ENCODE results near the gene ATF4. TPM values are rescaled to one million over a fixed set of nuclear protein-coding genes. Genes with fewer than 3 reads are reported as not detected.

ATF4 gene
- total and polyA plus RNA-seq, 2 of the 8 experiments (the other 6 are each of a cell fraction or from before 2014, with no cell fraction given) = 553 to 704 TPM

GRCh38 chr22:39545386-39546365, 25.3 kb downstream of the ATF4 start:
- H2BK12ac ChIP-seq (ENCODE audit: low read depth, low read length) = no peak overlapping the region
- no peak overlapping the region for H3K9ac ChIP-seq (replicated peaks in 1 of 4; ENCODE audit: extremely low read depth in 1 of 4, low read depth in 3 of 4, low read length in 3 of 4)
- no peak overlapping the region for H3K14ac ChIP-seq (ENCODE audit: insufficient read length)
- no peak overlapping the region for H3K4me3 ChIP-seq (ENCODE audit: extremely low read depth in 1 of 4, insufficient read depth in 2 of 4, low read depth in 3 of 4, low read length in 4 of 4)
- no peak overlapping the region for H4K5ac ChIP-seq (ENCODE audit: insufficient read length, low read depth, low read length)
- H3K36me3 ChIP-seq (ENCODE audit: control insufficient read depth in 2 of 4, insufficient read depth in 4 of 4, low read length in 3 of 4) = no peaks in the 10 kb centered on the region
- H3K23me2 ChIP-seq (ENCODE audit: low read depth, low read length) = no peaks in the 10 kb centered on the region; the same call in 1 of the 2 replicates
- FAIRE-seq (peak; percentile 68), DNase-seq (ENCODE audit: low read depth in 1 of 2, low spot score in 2 of 2) (peak in 1 of 2 experiments; percentile 92)
- no peak overlapping the region for H2BK15ac ChIP-seq (ENCODE audit: low read length)
- H3K4ac ChIP-seq (replicated peaks; ENCODE audit: insufficient read length, low read depth, low read length) = no peak overlapping the region
- H3K79me2 ChIP-seq (ENCODE audit: control insufficient read depth in 1 of 2, insufficient read depth in 2 of 2, low read length in 2 of 2) = no peaks in the 10 kb centered on the region
- H3K23ac ChIP-seq (ENCODE audit: insufficient read length) = no peak overlapping the region
- no peak overlapping the region for H3K56ac ChIP-seq (replicated peaks; ENCODE audit: insufficient read length, low read depth, low read length)
- H4K8ac ChIP-seq (ENCODE audit: extremely low read depth, insufficient read depth, low read length) = no peak overlapping the region
- no peak overlapping the region for H4K91ac ChIP-seq (replicated peaks; ENCODE audit: insufficient read length, low read length)
- CTCF ChIA-PET (ENCODE audit: partially characterized antibody) = interaction anchor here (0.8 to 8.2 kb wide), 14 partner anchors 9 to 490 kb away, joined by 3 to 50 read pairs (median 5); no protein-coding TSS in a partner anchor
- POLR2A ChIA-PET (ENCODE audit: partially characterized antibody) = interaction anchor here (0.6 to 1.2 kb wide), 2 partner anchors 29 to 211 kb away, joined by 3 read pairs; no protein-coding TSS in a partner anchor
- H3K4me2 ChIP-seq (ENCODE audit: insufficient read depth in 1 of 2, low read depth in 2 of 2, low read length in 2 of 2) = no peak overlapping the region
- no peak overlapping the region for H2BK5ac ChIP-seq (ENCODE audit: low read depth, low read length)
- 41% methylated on average over 39 of the region's 39 CpGs; no CpG with 5 or more reads in 1 of the 2 experiments for WGBS, 2 experiments (ENCODE audit: extremely low coverage in 1 of 2, insufficient coverage in 1 of 2, insufficient read length in 1 of 2, insufficient replicate concordance in 2 of 2, low coverage in 1 of 2, low lambda C conversion rate in 2 of 2, missing lambda C conversion rate in 1 of 2)
- no peaks in the 10 kb centered on the region for H3K79me1 ChIP-seq (ENCODE audit: low read depth, low read length)
- no peak overlapping the region for H2BK20ac ChIP-seq (ENCODE audit: low read length)
- no peak overlapping the region for H3K27ac ChIP-seq (ENCODE audit: low read depth, low read length)
- no peaks in the 10 kb centered on the region; a peak in 1 of 7 replicates for H3K4me1 ChIP-seq (replicated peaks in 1 of 4; ENCODE audit: control insufficient read depth in 3 of 4, insufficient read depth in 4 of 4, low read length in 3 of 4)
- no peak overlapping the region for H2BK120ac ChIP-seq (replicated peaks; ENCODE audit: low read depth, low read length)
- H2AFZ ChIP-seq (ENCODE audit: low read length) = no peak overlapping the region
- no peaks in the 10 kb centered on the region for H3K9me3 ChIP-seq (ENCODE audit: insufficient read depth in 2 of 2, low read depth in 1 of 2, low read length in 1 of 2)
- peaks cover 0 to 15% (median 11%) of the 10 kb centered on the region in 4 experiments; a peak in 6 of 7 replicates for H3K27me3 ChIP-seq (replicated peaks in 1 of 4; ENCODE audit: control insufficient read depth in 3 of 4, extremely low read depth in 1 of 4, insufficient read depth in 3 of 4, low read length in 3 of 4)
- peak overlapping the region; percentile 48; the same call in 1 of the 2 replicates for H3K18ac ChIP-seq (ENCODE audit: extremely low read depth, low read length)
- peaks cover 0 to 3% of the 10 kb centered on the region in 2 experiments for H4K20me1 ChIP-seq (replicated peaks in 1 of 2; ENCODE audit: control insufficient read depth in 1 of 2, insufficient read depth in 2 of 2, low read length in 2 of 2)
- H2AK5ac ChIP-seq (ENCODE audit: low read depth, low read length) = no peak overlapping the region
- TF ChIP-seq TEAD4 (IDR thresholded peaks at IDR 0.05; ENCODE audit: low read depth, low read length) (peak; percentile 76), SIN3A (conservative IDR thresholded peaks at IDR 0.05 in 1 of 2, IDR thresholded peaks at IDR 0.05 in 1 of 2; ENCODE audit: low read depth in 1 of 2, low read length in 2 of 2) (peak in 1 of 2 experiments; percentile 90; a peak in 2 of 4 replicates), TBP (IDR thresholded peaks at IDR 0.05; ENCODE audit: low read depth, low read length) (peak; percentile 40; the same call in 1 of the 2 replicates), TCF12 (IDR thresholded peaks at IDR 0.05; ENCODE audit: low read depth, low read length) (no peak), FOSL1 (IDR thresholded peaks at IDR 0.05; ENCODE audit: insufficient read depth, low read depth, low read length) (no peak), CEBPB (IDR thresholded peaks at IDR 0.05; ENCODE audit: low read depth, low read length) (no peak), EP300 (IDR thresholded peaks at IDR 0.05; ENCODE audit: borderline replicate concordance in 1 of 2, low read depth in 2 of 2, low read length in 2 of 2) (no peak), GABPA (IDR thresholded peaks at IDR 0.05; ENCODE audit: borderline replicate concordance, insufficient read depth, low read length) (peak; percentile 43; the same call in 1 of the 2 replicates), JUN (IDR thresholded peaks at IDR 0.05; ENCODE audit: low read depth, low read length) (no peak)
- TF ChIP-seq, protein P1, sequence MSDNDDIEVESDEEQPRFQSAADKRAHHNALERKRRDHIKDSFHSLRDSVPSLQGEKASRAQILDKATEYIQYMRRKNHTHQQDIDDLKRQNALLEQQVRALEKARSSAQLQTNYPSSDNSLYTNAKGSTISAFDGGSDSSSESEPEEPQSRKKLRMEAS (IDR thresholded peaks at IDR 0.05) = peak; percentile 89

All from H1 (cell line).